Fibroblast of lung (primary cell): ENCODE results near the gene ZNF516. TPM values are rescaled to one million over a fixed set of nuclear protein-coding genes. Genes with fewer than 3 reads are reported as not detected.

Source experiments
- DNase-seq, 2 donors: peaks; one replicate each; pipeline versions ENCODE4 v3.0.0 to v3.0.0-alpha.2; 2010; ENCODE audit warnings: low read depth in 2 of 2
- H2AFZ ChIP-seq: 2 replicates; pipeline ENCODE4 v1.5.1; 2012; ENCODE audit warnings: low read length, control low read depth, inconsistent platforms
- H3K27ac ChIP-seq: 2 replicates; pipeline ENCODE4 v1.5.1; 2011; ENCODE audit warnings: low read length, control low read depth; ENCODE audit not compliant: insufficient read depth
- H3K27me3 ChIP-seq: 2 replicates; pipeline ENCODE4 v1.5.1; 2011; ENCODE audit warnings: mild to moderate bottlenecking, low read length; ENCODE audit not compliant: control insufficient read depth, insufficient read depth
- H3K36me3 ChIP-seq: 2 replicates; pipeline ENCODE4 v1.5.1; 2011; ENCODE audit warnings: low read length; ENCODE audit not compliant: control insufficient read depth, insufficient read depth
- H3K4me1 ChIP-seq: 2 replicates; pipeline ENCODE4 v1.5.1; 2011; ENCODE audit warnings: low read length; ENCODE audit not compliant: control insufficient read depth, insufficient read depth; ENCODE audit errors: extremely low read depth
- H3K4me2 ChIP-seq: 2 replicates; pipeline ENCODE4 v1.5.1; 2011; ENCODE audit warnings: low read length, control low read depth; ENCODE audit not compliant: insufficient read depth; ENCODE audit errors: extremely low read depth
- H3K4me3 ChIP-seq, 4 experiments: fragments of 200-600 bp in 1 of 4; sonication (generic) in 1 of 4; replicated peaks in 1 of 4; 2 replicates each; pipeline ENCODE4 v1.5.1; 2011 to 2016; ENCODE audit warnings: low read length in 4 of 4, low read depth in 3 of 4, mild to moderate bottlenecking in 3 of 4, control low read depth in 2 of 4, inconsistent platforms in 1 of 4, mixed read lengths in 1 of 4; ENCODE audit not compliant: insufficient read depth in 1 of 4; ENCODE audit errors: control extremely low read depth in 1 of 4
- H3K79me2 ChIP-seq: 2 replicates; pipeline ENCODE4 v1.5.1; 2012; ENCODE audit warnings: mild to moderate bottlenecking, low read length, inconsistent platforms; ENCODE audit not compliant: control insufficient read depth, insufficient read depth
- H3K9ac ChIP-seq: 2 replicates; pipeline ENCODE4 v1.5.1; 2011; ENCODE audit warnings: mild to moderate bottlenecking, low read length, control low read depth; ENCODE audit not compliant: insufficient read depth
- H3K9me3 ChIP-seq: 2 replicates; pipeline ENCODE4 v1.5.1; 2012; ENCODE audit warnings: low read depth, low read length; ENCODE audit not compliant: control insufficient read depth, insufficient read depth
- H4K20me1 ChIP-seq: 2 replicates; pipeline ENCODE4 v1.5.1; 2011; ENCODE audit warnings: low read length; ENCODE audit not compliant: control insufficient read depth, insufficient read depth; ENCODE audit errors: extremely low read depth
- CTCF ChIP-seq, 2 donors: IDR thresholded peaks in 1 of 2; conservative IDR thresholded peaks in 1 of 2; 1 replicate in 1 of 2; 2 replicates in 1 of 2; pipeline ENCODE4 v1.5.1; 2011 to 2012; ENCODE audit warnings: low read length in 2 of 2, control low read depth in 1 of 2, inconsistent platforms in 1 of 2, low read depth in 1 of 2, mild to moderate bottlenecking in 1 of 2
- EZH2 ChIP-seq: IDR thresholded peaks from 2 replicates; pipeline ENCODE4 v1.5.1; 2012; ENCODE audit warnings: low read length, control low read depth, mild to moderate bottlenecking; ENCODE audit errors: missing control alignments
- polyA plus RNA-seq, 2 donors: library from polyadenylated mRNA; depleted of rRNA in 1 of 2; stranded (reverse) in 1 of 2; unstranded in 1 of 2; fragments of >200 nt; gene quantifications; 2 replicates each; pipeline ENCODE4 v1.2.1, GENCODE V29; 2011 to 2012; ENCODE audit warnings: missing spikeins in 1 of 2
- total RNA-seq: library from RNA; depleted of rRNA; stranded (reverse); fragments of >200 nt; gene quantifications from 2 replicates; pipeline ENCODE4 v1.2.1, GENCODE V29; 2014

ZNF516 gene
- total and polyA plus RNA-seq, 2 donors (not counting 1 experiment from before 2014, with no cell fraction given), result 7.9 to 32.7 TPM

GRCh38 chr18:76358774-76359173 is 136.3 kb downstream of the ZNF516 start:
- no peak for TF ChIP-seq CTCF (conservative IDR thresholded peaks at IDR 0.05 in 1 of 2, IDR thresholded peaks at IDR 0.05 in 1 of 2; ENCODE audit: low read depth in 1 of 2, low read length in 2 of 2)
- TF ChIP-seq EZH2, result no peak
- no peaks in the 10 kb centered on the region for H3K36me3 ChIP-seq
- H3K9me3 ChIP-seq, result no peaks in the 10 kb centered on the region
- H4K20me1 ChIP-seq, result no peaks in the 10 kb centered on the region
- H3K4me3 ChIP-seq, result no peak overlapping the region
- H3K27ac ChIP-seq, result no peak overlapping the region
- H3K4me2 ChIP-seq, result no peak overlapping the region
- DNase-seq, result no peak
- H2AFZ ChIP-seq, result no peak overlapping the region
- no peak overlapping the region for H3K9ac ChIP-seq
- no peaks in the 10 kb centered on the region for H3K27me3 ChIP-seq
- no peaks in the 10 kb centered on the region for H3K79me2 ChIP-seq
- H3K4me1 ChIP-seq, result peaks cover 6% of the 10 kb centered on the region

GRCh38 chr18:76357585-76358260 is 137.3 kb downstream of the ZNF516 start:
- Histone ChIP-seq H3K27ac (no peak overlapping the region), H2AFZ (no peak overlapping the region), H3K9ac (no peak overlapping the region), H3K79me2 (no peaks in the 10 kb centered on the region), H3K4me2 (no peak overlapping the region), H3K9me3 (no peaks in the 10 kb centered on the region), H3K4me1 (peaks cover 2% of the 10 kb centered on the region), H4K20me1 (no peaks in the 10 kb centered on the region), H3K36me3 (no peaks in the 10 kb centered on the region), H3K4me3 (no peak overlapping the region), H3K27me3 (no peaks in the 10 kb centered on the region)
- TF ChIP-seq CTCF (conservative IDR thresholded peaks at IDR 0.05 in 1 of 2, IDR thresholded peaks at IDR 0.05 in 1 of 2; ENCODE audit: low read depth in 1 of 2, low read length in 2 of 2) (no peak), EZH2 (no peak)
- DNase-seq, result peak; percentile 18 to 74

- TF ChIP-seq CTCF (conservative IDR thresholded peaks at IDR 0.05 in 1 of 2, IDR thresholded peaks at IDR 0.05 in 1 of 2; ENCODE audit: low read depth in 1 of 2, low read length in 2 of 2), result no peak
- TF ChIP-seq EZH2, result no peak
- no peak overlapping the region for H3K4me3 ChIP-seq
- H2AFZ ChIP-seq, result no peak overlapping the region
- H4K20me1 ChIP-seq, result no peaks in the 10 kb centered on the region
- H3K79me2 ChIP-seq, result no peaks in the 10 kb centered on the region
- no peaks in the 10 kb centered on the region for H3K9me3 ChIP-seq
- no peaks in the 10 kb centered on the region for H3K27me3 ChIP-seq
- H3K4me1 ChIP-seq, result peaks cover 4% of the 10 kb centered on the region
- H3K36me3 ChIP-seq, result no peaks in the 10 kb centered on the region
- DNase-seq, result no peak
- no peak overlapping the region for H3K4me2 ChIP-seq
- H3K9ac ChIP-seq, result no peak overlapping the region
- no peak overlapping the region for H3K27ac ChIP-seq
These were observed 137.9 kb downstream of the ZNF516 start for GRCh38 chr18:76357174-76357573.
